GM18511 (cell line): Measurements from ENCODE around the gene P2RY11.

ENCODE experiments used
- ATAC-seq: cut with Tn5 transposase; IDR thresholded peaks from one replicate; pipeline ENCODE4 v1.9.1; 2021; ENCODE audit warnings: mild to moderate bottlenecking, moderate library complexity; ENCODE audit not compliant: unreplicated experiment

Gene P2RY11, protein sequence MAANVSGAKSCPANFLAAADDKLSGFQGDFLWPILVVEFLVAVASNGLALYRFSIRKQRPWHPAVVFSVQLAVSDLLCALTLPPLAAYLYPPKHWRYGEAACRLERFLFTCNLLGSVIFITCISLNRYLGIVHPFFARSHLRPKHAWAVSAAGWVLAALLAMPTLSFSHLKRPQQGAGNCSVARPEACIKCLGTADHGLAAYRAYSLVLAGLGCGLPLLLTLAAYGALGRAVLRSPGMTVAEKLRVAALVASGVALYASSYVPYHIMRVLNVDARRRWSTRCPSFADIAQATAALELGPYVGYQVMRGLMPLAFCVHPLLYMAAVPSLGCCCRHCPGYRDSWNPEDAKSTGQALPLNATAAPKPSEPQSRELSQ

DNA sequence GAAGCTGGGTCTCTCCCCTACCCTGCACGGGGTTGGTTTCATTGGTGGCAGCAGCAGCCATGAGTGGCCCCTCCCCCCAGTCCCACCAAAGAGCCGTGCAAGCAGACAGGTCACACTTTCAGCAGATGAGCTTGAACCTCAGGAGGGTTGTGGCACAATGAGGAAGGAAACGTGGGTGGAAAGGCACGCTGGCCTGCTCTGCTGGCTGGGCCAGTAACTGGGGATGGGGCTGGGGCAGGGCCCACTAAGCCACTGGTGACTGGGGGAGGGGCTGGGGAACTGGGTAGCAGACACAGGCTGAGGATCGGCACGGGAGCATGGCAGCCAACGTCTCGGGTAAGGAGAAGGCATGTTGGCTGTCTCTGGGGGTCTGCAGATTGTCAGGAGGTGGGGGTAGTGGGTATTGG is at the start of gene P2RY11:
Gene P2RY11, plus strand, starts transcription at position 289 of the 407 bp plus-strand sequence. Its CDS starts 29 bp downstream, at position 318.
- ATAC-seq = peak; percentile 42

DNA sequence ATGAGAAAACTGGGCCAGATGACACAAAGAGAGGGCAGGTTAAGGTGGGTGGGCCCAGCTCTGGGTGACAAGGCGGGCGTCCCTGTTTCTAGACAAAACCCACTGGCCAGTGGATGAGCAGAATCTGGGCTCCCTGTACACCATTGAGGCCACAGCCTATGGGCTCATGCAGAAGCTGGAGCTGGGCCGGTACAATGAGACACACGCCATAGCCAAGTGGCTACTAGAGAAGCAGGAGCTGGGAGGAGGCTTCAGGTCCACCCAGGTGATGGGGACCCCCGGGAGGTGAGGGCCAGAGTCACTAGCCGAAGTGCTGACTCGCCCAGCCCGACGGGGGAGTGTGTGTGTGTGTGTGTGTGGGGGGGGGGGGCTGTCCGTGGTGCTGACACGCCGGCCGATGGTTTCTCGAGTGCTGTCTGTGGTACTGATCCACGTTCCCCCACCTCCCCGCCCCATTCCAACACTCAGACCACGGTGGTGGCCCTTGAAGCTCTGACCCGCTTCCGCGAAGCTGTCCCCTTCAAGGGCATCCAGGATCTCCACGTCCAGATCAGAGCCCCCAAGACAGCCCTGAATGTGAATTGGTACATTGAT is 49.7 kb upstream of the P2RY11 start:
- ATAC-seq = no peak

- no peak for ATAC-seq
Observed at GRCh38 chr19:10068205-10068604, 43.3 kb upstream of the P2RY11 start.

DNA sequence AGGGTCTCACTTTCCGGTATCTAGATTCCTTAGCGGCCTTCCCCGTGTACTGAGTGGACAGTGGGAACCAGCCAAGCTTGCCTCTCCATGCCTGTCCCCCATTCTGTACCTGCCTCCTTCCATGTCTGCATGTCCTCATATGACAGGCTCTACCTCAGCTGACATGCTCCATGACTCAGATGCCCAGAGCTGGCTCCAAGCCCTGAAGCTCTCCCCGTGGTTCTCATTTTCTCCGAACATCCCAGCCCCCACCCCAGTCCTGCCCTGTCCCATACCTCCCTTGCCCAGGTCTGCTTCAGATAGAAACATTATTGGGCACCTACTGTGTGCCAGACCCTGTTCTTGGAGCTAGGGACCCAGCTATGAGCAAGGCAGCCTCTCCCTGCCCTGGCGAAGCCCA is 42.4 kb upstream of the P2RY11 start:
- ATAC-seq = no peak

DNA sequence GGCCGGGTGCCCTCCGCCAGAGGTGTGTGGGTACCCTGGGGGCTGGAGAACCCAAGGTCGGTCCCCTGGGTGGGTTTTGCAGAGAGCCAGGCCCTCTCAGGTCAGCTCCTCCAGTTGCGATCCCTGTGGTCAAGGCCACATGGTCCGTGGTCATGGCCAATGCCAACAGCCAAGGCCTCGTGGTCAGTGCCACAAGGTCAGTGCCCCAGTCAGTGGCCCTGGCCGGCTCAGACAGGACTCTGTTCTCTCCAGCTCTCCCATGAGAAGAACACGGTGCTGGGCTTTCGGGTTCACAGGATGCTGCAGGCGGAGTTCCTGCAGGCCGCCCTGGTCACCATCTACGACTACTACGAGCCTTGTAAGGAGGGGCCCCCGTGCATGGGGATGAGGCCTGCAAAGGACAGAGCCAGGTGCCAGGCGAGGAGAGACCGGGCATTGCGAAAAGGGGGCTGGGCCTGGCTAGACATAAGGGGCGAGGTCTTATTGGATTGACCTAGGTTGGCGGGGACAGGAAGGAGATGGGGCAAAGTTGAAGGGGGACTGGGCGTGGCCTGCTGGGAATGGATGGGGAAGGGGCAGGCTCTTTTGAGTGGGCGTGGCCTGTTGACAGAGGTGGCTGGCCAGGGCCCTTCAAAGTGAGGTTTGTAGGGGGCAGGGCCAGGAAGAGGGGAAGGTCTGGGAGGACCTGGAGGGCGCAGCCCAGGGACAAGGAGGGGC is 40.6 kb upstream of the P2RY11 start:
- no peak for ATAC-seq

DNA sequence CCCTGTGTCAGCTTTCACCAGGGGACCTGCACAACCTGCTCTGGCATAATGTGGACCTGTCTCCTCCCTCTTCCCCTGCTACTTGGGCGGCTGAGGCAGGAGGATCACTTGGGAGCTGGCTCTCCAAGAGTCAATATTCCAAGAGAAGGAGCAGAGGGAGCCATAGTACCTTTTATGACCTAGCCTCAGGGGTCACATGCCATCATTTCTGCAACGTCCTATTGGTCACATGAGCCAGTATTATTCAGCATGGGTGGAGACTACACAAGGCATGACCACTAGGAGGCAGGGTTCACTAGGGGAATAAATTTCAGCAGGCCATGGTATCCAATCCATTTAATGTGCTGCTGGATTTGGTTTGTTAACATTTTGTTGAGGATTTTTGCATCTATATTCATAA is 37.3 kb upstream of the P2RY11 start:
- no peak for ATAC-seq

GRCh38 chr19:10076535-10076934 is 35.0 kb upstream of the P2RY11 start:
- ATAC-seq = no peak

- ATAC-seq = no peak
Observed at GRCh38 chr19:10078329-10078728, 33.2 kb upstream of the P2RY11 start.

DNA sequence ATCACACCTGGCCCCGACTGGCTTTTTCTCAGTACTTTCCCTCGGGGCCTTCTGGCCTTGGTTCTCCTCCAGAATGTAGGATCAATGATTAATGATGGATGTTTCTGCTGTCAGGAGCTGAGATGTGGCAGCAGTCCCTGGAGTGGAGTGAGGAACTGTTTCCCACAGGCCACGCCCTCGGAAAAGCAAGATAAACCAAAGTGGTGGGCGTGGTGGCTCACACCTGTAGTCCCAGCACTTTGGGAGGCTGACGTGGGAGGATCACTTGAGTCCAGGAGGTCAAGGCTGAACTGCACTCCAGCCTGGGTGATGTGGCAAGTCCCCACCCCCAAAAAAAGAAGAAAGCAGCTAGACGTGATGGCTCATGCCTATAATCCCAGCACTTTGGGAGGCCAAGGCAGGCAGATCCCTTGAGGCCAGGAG is 32.5 kb upstream of the P2RY11 start:
- ATAC-seq = no peak

DNA sequence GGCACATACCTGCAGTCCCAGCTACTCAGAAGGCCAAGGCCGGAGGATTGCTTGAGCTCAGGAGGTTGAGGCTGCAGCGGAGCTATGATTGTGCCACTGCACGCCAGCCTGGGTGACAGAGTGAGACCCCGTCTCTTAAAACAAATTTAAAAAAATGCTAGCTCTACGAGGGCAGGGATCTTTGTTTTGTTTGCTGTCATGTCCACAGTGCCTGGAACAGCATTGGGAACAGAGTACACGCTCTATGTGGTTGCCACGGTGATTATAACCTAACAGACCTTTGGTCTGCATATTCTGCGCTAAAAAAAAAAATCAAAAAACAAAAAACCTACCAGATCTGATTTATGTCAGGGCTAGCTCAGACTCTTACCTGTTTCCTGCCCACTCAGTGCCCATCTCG is 27.6 kb upstream of the P2RY11 start:
- ATAC-seq = no peak

DNA sequence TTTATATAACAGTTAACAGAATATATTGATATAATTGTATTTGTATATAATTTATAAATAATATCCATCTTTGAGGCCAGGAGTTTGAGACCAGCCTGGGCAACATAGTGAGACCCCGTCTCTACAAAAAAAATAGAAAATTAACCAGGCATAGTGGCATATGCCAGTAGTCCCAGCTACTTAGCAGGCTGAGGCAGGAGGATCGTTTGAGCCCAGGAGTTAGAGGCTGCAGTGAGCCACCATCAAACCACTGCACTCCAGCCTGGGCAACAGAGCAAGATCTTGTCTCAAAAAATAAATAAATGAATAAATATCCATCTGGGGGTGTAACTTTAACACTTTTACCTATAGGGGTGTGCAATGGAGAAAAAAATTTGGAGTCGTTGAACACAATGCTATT is 26.7 kb upstream of the P2RY11 start:
- no peak for ATAC-seq

GRCh38 chr19:10085641-10086590 is 25.6 kb upstream of the P2RY11 start, which contains the start of gene SHFL:
SHFL (plus strand) TSS chr19:10086317; CDS start chr19:10086428, 111 bp downstream.
- ATAC-seq = peak; percentile 89

DNA sequence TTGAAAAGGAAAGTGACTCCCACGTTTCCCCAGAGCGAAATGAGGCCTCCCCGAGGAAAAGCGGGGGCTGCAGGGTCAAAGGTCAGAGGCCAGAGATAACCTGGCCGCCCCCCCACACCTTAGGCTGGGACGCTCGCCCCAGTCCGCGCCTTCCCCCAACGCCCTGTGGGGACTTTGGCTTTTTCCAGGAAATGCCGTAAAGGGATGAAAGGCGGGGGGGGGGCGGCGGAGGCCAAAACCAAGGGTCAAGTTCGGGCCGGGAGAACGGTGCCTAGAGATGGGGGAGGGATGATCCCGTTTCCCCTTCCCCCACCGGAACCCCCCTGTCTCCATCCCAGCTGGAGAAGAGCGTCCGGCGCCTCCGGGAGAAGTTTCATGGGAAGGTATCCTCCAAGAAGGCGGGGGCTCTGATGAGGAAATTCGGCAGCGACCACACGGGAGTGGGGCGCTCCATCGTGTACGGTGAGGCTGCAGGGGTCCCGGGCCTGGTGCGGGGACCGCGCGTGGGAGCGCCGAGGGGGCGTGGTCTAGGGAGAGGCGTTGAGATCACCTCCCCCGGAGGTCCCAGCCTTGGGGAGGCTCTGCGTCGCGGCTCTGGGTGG is 24.8 kb upstream of the P2RY11 start:
- no peak for ATAC-seq

GRCh38 chr19:10087296-10088061 is 24.0 kb upstream of the P2RY11 start:
- no peak for ATAC-seq

- ATAC-seq = no peak
Observed at GRCh38 chr19:10088949-10089554, 22.4 kb upstream of the P2RY11 start.

DNA sequence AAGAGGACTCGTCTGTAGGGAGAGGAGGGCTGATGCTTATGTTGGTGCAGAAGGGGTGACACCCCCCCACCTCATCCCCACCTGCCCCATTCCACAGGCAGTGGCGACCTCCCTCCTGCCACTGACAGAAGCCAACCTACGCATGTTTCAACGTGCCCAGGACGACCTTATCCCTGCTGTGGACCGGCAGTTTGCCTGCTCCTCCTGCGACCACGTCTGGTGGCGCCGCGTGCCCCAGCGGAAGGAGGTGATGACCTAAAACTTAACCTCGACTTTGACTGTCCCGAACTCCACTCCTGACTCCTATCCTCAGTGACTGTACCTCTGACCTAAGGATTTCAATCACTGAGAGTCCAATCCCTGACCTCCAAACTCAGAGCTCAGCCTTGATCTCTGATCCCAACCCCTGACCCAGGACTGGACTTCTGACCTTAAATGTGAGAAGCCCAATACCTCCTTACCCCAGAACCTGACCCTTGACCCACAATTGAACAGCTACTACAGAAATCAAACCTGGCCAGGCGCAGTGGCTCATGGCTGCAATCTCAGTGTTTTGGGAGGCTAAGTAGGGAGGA is 21.6 kb upstream of the P2RY11 start:
- ATAC-seq = no peak

- no peak for ATAC-seq
Observed at GRCh38 chr19:10091370-10091687, 20.2 kb upstream of the P2RY11 start.

DNA sequence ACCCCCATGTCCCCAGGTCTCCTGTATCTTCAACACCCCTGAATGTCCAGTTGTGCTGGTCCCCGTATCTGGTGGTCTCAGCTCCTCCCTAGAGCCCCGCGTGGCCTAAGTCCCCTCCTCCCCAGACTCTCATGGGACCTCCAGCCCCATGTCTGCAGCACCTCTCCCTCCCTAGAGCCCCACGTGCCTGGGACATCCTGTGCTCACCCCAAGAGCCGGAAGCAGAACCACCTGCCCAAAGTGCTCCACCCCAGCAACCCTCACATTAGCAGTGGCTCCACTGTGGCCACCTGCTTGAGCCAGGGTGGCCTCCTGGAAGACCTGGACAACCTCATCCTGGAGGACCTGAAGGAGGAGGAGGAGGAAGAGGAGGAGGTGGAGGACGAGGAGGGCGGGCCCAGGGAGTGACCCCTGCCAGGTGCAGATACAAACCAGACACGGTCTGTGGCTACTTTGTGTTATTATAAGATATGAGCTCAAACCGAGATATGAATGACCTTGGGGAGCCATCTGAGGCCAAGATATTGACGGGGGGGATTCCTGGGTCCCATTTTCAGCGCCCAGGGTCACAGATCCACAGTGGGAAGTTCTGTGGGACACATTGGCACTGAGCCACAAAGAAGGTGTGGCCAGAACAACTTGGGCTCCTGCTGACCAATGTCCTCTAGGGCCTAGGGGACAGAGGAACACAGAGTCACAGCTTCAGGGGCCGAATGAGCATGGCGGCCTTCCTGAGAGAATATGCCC is 19.4 kb upstream of the P2RY11 start:
- no peak for ATAC-seq
